Mesenchymal stem cell (in vitro differentiated cells and primary cell): ENCODE data around the gene CLOCK.

ENCODE experiments used
- DNase-seq: peaks from one replicate; pipeline ENCODE4 v3.0.0-alpha.2; 2013
- H2AFZ ChIP-seq: one replicate; pipeline ENCODE4 v1.6.1; 2013; ENCODE audit warnings: low read depth, mild to moderate bottlenecking, control low read depth, inconsistent platforms, low read length, moderate library complexity
- H2AK5ac ChIP-seq: 2 replicates; pipeline ENCODE4 v1.6.1; 2013; ENCODE audit warnings: low read length, moderate library complexity, mild to moderate bottlenecking, inconsistent platforms; ENCODE audit not compliant: severe bottlenecking
- H2BK120ac ChIP-seq: one replicate; pipeline ENCODE4 v1.6.1; 2013; ENCODE audit warnings: low read depth, mild to moderate bottlenecking, inconsistent platforms, low read length, moderate library complexity
- H2BK12ac ChIP-seq, 2 experiments: one replicate each; pipeline ENCODE4 v1.6.1; 2013; ENCODE audit warnings: inconsistent platforms in 2 of 2, low read length in 2 of 2, mild to moderate bottlenecking in 2 of 2, moderate library complexity in 2 of 2, control low read depth in 1 of 2
- H2BK15ac ChIP-seq: one replicate; pipeline ENCODE4 v1.6.1; 2013; ENCODE audit warnings: mild to moderate bottlenecking, low read depth, inconsistent platforms; ENCODE audit not compliant: poor library complexity, severe bottlenecking
- H2BK5ac ChIP-seq: 2 replicates; pipeline ENCODE4 v1.6.1; 2013; ENCODE audit warnings: low read depth, mild to moderate bottlenecking, low read length, control low read depth, inconsistent platforms; ENCODE audit not compliant: poor library complexity, severe bottlenecking
- H3K14ac ChIP-seq, 2 experiments: one replicate each; pipeline ENCODE4 v1.6.1; 2013; ENCODE audit warnings: inconsistent platforms in 2 of 2, low read length in 2 of 2, control low read depth in 1 of 2, mild to moderate bottlenecking in 1 of 2, moderate library complexity in 1 of 2
- H3K18ac ChIP-seq, 2 experiments: one replicate each; pipeline ENCODE4 v1.6.1; 2013; ENCODE audit warnings: inconsistent platforms in 2 of 2, low read length in 2 of 2, control low read depth in 1 of 2, low read depth in 1 of 2, mild to moderate bottlenecking in 1 of 2
- H3K23ac ChIP-seq, 2 experiments: one replicate each; pipeline ENCODE4 v1.6.1; 2013; ENCODE audit warnings: inconsistent platforms in 2 of 2, low read length in 2 of 2, mild to moderate bottlenecking in 2 of 2, moderate library complexity in 2 of 2, control low read depth in 1 of 2
- H3K27ac ChIP-seq: 2 replicates; pipeline ENCODE4 v1.5.1; 2013; ENCODE audit warnings: mild to moderate bottlenecking, moderate library complexity, low read length, control low read depth, inconsistent platforms; ENCODE audit not compliant: poor library complexity, severe bottlenecking
- H3K27me3 ChIP-seq, 2 experiments: 2 replicates each; pipeline versions ENCODE4 v1.6.1 to v1.7.0; 2013; ENCODE audit warnings: low read length in 2 of 2, mild to moderate bottlenecking in 2 of 2, moderate library complexity in 2 of 2, control low read depth in 1 of 2, inconsistent platforms in 1 of 2; ENCODE audit not compliant: control insufficient read depth in 1 of 2, insufficient read depth in 1 of 2
- H3K36me3 ChIP-seq, 2 experiments: 2 replicates each; pipeline versions ENCODE4 v1.6.1 to v1.7.0; 2013; ENCODE audit warnings: low read length in 2 of 2, control low read depth in 1 of 2, inconsistent platforms in 1 of 2, low read depth in 1 of 2, mild to moderate bottlenecking in 1 of 2; ENCODE audit not compliant: insufficient read depth in 2 of 2, control insufficient read depth in 1 of 2
- H3K4ac ChIP-seq, 2 experiments: one replicate each; pipeline ENCODE4 v1.6.1; 2013; ENCODE audit warnings: inconsistent platforms in 2 of 2, low read length in 2 of 2, mild to moderate bottlenecking in 2 of 2, moderate library complexity in 2 of 2, control low read depth in 1 of 2, low read depth in 1 of 2
- H3K4me1 ChIP-seq: 2 replicates; pipeline ENCODE4 v1.6.1; 2013; ENCODE audit warnings: low read depth, low read length, control low read depth; ENCODE audit not compliant: control insufficient read depth, insufficient read depth
- H3K4me2 ChIP-seq: 2 replicates; pipeline ENCODE4 v1.6.1; 2013; ENCODE audit warnings: low read length, mild to moderate bottlenecking, inconsistent platforms; ENCODE audit not compliant: poor library complexity, severe bottlenecking
- H3K4me3 ChIP-seq, 2 experiments: 2 replicates each; pipeline versions ENCODE4 v1.5.1 to v1.7.0; 2013; ENCODE audit warnings: low read length in 2 of 2, mild to moderate bottlenecking in 2 of 2, control low read depth in 1 of 2, low read depth in 1 of 2; ENCODE audit not compliant: insufficient read depth in 1 of 2
- H3K79me1 ChIP-seq: replicated peaks from 2 replicates; pipeline ENCODE4 v1.6.1; 2013; ENCODE audit warnings: mild to moderate bottlenecking, control low read depth, low read length, inconsistent platforms; ENCODE audit not compliant: poor library complexity, severe bottlenecking
- H3K9ac ChIP-seq: 2 replicates; pipeline ENCODE4 v1.7.0; 2013; ENCODE audit warnings: mild to moderate bottlenecking, low read length, moderate library complexity
- H3K9me3 ChIP-seq: 2 replicates; pipeline ENCODE4 v1.7.0; 2013; ENCODE audit warnings: mild to moderate bottlenecking, low read length; ENCODE audit not compliant: control insufficient read depth
- H4K8ac ChIP-seq: one replicate; pipeline ENCODE4 v1.6.1; 2013; ENCODE audit warnings: inconsistent platforms, mild to moderate bottlenecking, low read length, moderate library complexity
- H4K91ac ChIP-seq: one replicate; pipeline ENCODE4 v1.6.1; 2013; ENCODE audit warnings: mild to moderate bottlenecking, low read length, inconsistent platforms
- WGBS: methylation state at CpG from one replicate; pipeline ENCODE4 v1.1.7; 2013; ENCODE audit warnings: mixed read lengths; 5-methylcytosine and 5-hydroxymethylcytosine counted together

CLOCK gene

DNA sequence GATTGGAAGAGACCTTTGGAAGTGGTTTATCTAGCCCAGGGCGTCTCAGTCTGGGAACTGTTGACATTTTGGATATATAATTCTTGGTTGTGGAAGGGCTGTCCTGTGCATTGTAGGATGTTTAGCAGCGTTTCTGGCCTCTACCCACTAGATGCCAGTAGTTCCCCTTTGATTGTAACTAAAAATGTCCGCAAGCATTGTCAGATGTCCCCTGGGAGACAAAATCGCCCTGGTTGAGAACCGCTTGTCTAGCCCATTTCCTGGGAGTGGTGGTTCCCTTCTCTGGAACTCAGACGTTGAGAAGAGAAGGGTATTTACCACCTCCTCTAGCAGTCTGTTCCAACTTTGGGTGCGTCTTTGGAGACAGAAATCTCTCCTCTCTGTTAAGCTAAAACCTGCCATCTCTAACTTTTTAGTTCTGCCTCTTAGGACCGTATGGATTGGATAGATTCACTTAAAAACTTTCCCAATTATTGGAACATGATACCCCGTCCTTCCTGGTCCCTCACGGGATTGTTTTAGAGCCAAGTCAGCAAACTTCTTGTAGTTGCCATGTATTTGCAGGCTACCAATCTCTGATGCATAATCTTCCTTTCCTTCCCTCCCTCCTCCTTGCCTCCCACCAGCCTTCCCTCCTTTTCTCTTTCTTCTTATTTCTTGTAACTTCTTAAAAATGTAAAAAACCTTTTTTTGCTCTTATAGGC, 137.1 kb downstream of the CLOCK start:
- Histone ChIP-seq H2BK120ac (no peak overlapping the region), H3K4me1 (peaks cover 2% of the 10 kb centered on the region), H3K14ac (no peak overlapping the region), H2BK12ac (no peak overlapping the region), H4K8ac (no peak overlapping the region), H3K27ac (peak overlapping the region; percentile 30), H4K91ac (no peak overlapping the region), H3K4ac (no peak overlapping the region), H3K4me2 (no peak overlapping the region), H2BK5ac (no peak overlapping the region), H2AFZ (no peak overlapping the region), H3K36me3 (peaks cover 10 to 71% of the 10 kb centered on the region in 2 experiments), H3K9ac (peak overlapping the region; percentile 50), H2BK15ac (no peak overlapping the region), H3K27me3 (no peaks in the 10 kb centered on the region), H3K9me3 (no peaks in the 10 kb centered on the region), H3K79me1 (no peaks in the 10 kb centered on the region), H3K4me3 (peak overlapping the region in 1 of 2 experiments; percentile 6), H2AK5ac (no peak overlapping the region), H3K23ac (no peak overlapping the region), H3K18ac (no peak overlapping the region)
- DNase-seq, result peak; percentile 36
- WGBS, result 81% methylated on average over 10 of the region's 10 CpGs

DNA sequence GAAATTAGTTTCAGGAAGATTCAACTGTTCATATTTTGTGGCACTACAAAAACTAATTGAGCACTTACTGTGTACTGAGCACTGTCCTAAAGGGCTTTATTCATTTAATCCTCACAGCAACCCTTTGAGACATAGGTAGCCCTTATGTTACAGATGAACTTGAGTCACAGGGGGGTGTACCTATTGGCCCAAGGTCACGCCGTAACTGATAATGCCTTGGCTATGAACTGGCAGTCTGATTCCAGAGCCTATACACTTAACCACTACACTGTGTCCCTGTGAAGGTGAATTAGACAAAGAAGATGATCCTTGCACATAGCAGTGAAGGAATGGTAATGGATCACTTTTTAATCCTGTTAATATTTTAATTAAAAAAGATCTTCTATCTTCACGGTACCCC, 138.9 kb downstream of the CLOCK start:
- H3K4me1 ChIP-seq, result peaks cover 2% of the 10 kb centered on the region
- H3K4ac ChIP-seq, result no peak overlapping the region
- no peak overlapping the region for H2BK120ac ChIP-seq
- no peak overlapping the region for H3K14ac ChIP-seq
- H3K79me1 ChIP-seq, result no peaks in the 10 kb centered on the region
- H3K9me3 ChIP-seq, result no peaks in the 10 kb centered on the region
- no peak overlapping the region for H4K8ac ChIP-seq
- no peak overlapping the region for H3K9ac ChIP-seq
- H2BK5ac ChIP-seq, result no peak overlapping the region
- no peak overlapping the region for H3K18ac ChIP-seq
- peaks cover 12 to 69% of the 10 kb centered on the region in 2 experiments for H3K36me3 ChIP-seq
- no peak overlapping the region for H3K4me3 ChIP-seq
- H3K23ac ChIP-seq, result no peak overlapping the region
- H3K27me3 ChIP-seq, result no peaks in the 10 kb centered on the region
- no peak overlapping the region for H2AK5ac ChIP-seq
- no peak overlapping the region for H4K91ac ChIP-seq
- no peak overlapping the region for H2AFZ ChIP-seq
- 77% methylated on average over 3 of the region's 3 CpGs for WGBS
- no peak overlapping the region for H2BK15ac ChIP-seq
- no peak overlapping the region for H2BK12ac ChIP-seq
- no peak overlapping the region for H3K27ac ChIP-seq
- H3K4me2 ChIP-seq, result no peak overlapping the region
- DNase-seq, result no peak

DNA sequence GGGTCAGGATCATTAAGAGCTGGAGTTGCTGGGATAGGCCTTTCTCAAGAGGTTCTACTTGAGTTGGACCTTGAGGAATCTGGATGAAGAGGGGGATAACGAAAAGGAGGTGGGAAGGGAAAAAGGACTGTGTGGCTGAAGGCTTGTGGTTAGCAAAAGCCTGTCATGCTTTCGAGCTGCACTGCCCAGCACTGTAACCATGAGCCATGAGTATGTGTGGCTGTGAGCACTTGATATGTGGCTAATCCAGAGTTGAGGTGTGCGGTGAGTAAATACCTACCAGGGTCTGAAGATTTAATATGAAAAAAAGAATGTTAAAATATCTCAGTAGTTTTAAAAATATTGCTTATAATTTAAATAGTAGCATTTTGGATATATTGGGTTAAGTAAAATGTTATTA, 139.6 kb downstream of the CLOCK start:
- H3K9ac ChIP-seq, result peak overlapping the region; percentile 20
- DNase-seq, result no peak
- no peak overlapping the region for H2BK12ac ChIP-seq
- H2AK5ac ChIP-seq, result no peak overlapping the region
- peaks cover 2% of the 10 kb centered on the region for H3K4me1 ChIP-seq
- no peak overlapping the region for H4K8ac ChIP-seq
- H3K23ac ChIP-seq, result peak overlapping the region in 1 of 2 experiments; percentile 46
- peaks cover 12 to 66% of the 10 kb centered on the region in 2 experiments for H3K36me3 ChIP-seq
- no peak overlapping the region for H3K27ac ChIP-seq
- H2AFZ ChIP-seq, result no peak overlapping the region
- no peaks in the 10 kb centered on the region for H3K9me3 ChIP-seq
- no peak overlapping the region for H2BK15ac ChIP-seq
- no peak overlapping the region for H3K4me3 ChIP-seq
- 98% methylated on average over 2 of the region's 3 CpGs for WGBS
- no peak overlapping the region for H3K18ac ChIP-seq
- no peak overlapping the region for H3K4me2 ChIP-seq
- no peaks in the 10 kb centered on the region for H3K79me1 ChIP-seq
- no peaks in the 10 kb centered on the region for H3K27me3 ChIP-seq
- H3K4ac ChIP-seq, result no peak overlapping the region
- no peak overlapping the region for H2BK5ac ChIP-seq
- H2BK120ac ChIP-seq, result no peak overlapping the region
- no peak overlapping the region for H3K14ac ChIP-seq
- H4K91ac ChIP-seq, result no peak overlapping the region

DNA sequence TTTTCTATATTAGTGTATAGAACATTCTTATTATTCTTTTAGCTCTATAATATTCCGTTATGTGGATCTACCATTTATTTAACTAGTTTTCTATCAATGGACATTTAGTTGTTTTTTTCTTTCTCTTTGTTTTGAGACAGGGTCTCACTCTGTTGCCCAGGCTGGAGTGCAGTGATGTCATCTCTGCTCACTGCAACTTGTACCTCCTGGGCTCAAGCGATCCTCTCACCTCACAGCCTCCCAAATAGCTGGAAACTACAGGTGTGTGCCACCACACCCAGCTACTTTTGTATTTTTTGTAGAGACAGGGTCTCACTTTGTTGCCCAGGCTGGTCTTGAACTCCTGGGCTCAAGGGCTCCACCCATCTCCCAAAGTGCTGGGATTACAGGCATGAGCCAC, 140.2 kb downstream of the CLOCK start:
- Histone ChIP-seq H3K4me2 (no peak overlapping the region), H3K36me3 (peaks cover 12 to 63% of the 10 kb centered on the region in 2 experiments), H2BK120ac (no peak overlapping the region), H3K79me1 (no peaks in the 10 kb centered on the region), H3K14ac (no peak overlapping the region), H3K9ac (no peak overlapping the region), H4K91ac (no peak overlapping the region), H2BK15ac (no peak overlapping the region), H2BK5ac (no peak overlapping the region), H2AFZ (no peak overlapping the region), H3K27me3 (no peaks in the 10 kb centered on the region), H3K18ac (no peak overlapping the region), H3K4me1 (peaks cover 2% of the 10 kb centered on the region), H3K9me3 (no peaks in the 10 kb centered on the region), H3K23ac (no peak overlapping the region), H3K27ac (no peak overlapping the region), H3K4ac (no peak overlapping the region), H4K8ac (no peak overlapping the region), H3K4me3 (no peak overlapping the region), H2BK12ac (no peak overlapping the region), H2AK5ac (no peak overlapping the region)
- 100% methylated on average over 1 of the region's 2 CpGs for WGBS
- DNase-seq, result no peak
